ENCODE results near the gene LMNTD1.

GRCh38 chr12:25456474-25456873, 96.6 kb downstream of the LMNTD1 start:
- no peak for TF ChIP-seq EZH2 (IDR thresholded peaks at IDR 0.05; ENCODE audit: borderline replicate concordance, low read length)
- no peak for TF ChIP-seq CTCF (IDR thresholded peaks at IDR 0.05; ENCODE audit: low read length)

Data from OCI-LY1 (cell line).